ENCODE results near the gene SKIC2. TPM values are rescaled to one million over a fixed set of nuclear protein-coding genes. Genes with fewer than 3 reads are reported as not detected.
"Not testable (repeated sequence)": the region's sequence is repeated elsewhere in the genome, so short reads cannot be mapped to it uniquely, and the experiment has no call there.

The SKIC2 gene
- total and polyA plus RNA-seq, 10 of the 15 experiments (the other 5 are each of a cell fraction or from before 2014, with no cell fraction given): 3.3 to 79.2 (median 32.5) TPM

DNA sequence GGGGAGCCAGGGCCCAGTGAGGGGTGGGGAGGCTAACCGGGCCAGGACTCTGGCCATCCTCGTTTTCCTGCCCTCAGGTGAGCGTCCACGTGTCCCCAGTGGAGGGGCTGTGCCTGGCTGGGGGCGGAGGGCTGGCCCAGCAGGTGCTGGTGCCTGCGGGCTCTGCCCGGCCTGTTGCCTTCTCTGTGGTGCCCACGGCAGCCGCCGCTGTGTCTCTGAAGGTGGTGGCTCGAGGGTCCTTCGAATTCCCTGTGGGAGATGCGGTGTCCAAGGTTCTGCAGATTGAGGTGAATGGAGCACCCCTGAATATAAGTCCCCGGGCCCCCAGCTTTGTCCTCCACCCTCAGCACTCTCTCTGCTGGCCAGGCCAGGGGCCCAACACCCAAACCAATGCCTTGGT lies 35.4 kb downstream of the SKIC2 start:
- FAIRE-seq; in situ Hi-C loops (cut with MboI); H3K4me1 ChIP-seq (ENCODE audit: control insufficient read depth, insufficient read depth, low read length); intact Hi-C loops (cut with micrococcal nuclease; ENCODE audit: unreplicated experiment); H4K20me1 ChIP-seq (ENCODE audit: control insufficient read depth, insufficient read depth); CTCF ChIA-PET; H3K9ac ChIP-seq (ENCODE audit: control insufficient read depth, insufficient read depth, low read length); H3K36me3 ChIP-seq (ENCODE audit: control insufficient read depth in 2 of 2, insufficient read depth in 2 of 2, low read length in 1 of 2); H3K27me3 ChIP-seq (replicated peaks in 1 of 2; ENCODE audit: control insufficient read depth in 2 of 2, insufficient read depth in 2 of 2, low read length in 1 of 2); H2AFZ ChIP-seq (ENCODE audit: control insufficient read depth, low read depth, low read length); H3K27ac ChIP-seq (ENCODE audit: control insufficient read depth, insufficient read depth); H3K4me3 ChIP-seq; POLR2A ChIA-PET; SMC1A ChIA-PET (ENCODE audit: uncharacterized antibody, unreplicated experiment); ATAC-seq; H3K9me3 ChIP-seq (replicated peaks; ENCODE audit: control insufficient read depth, insufficient read depth, low read length); RAD21 ChIA-PET (ENCODE audit: unreplicated experiment); H3K79me2 ChIP-seq (ENCODE audit: control insufficient read depth, insufficient read depth, low read length); H3K4me2 ChIP-seq (ENCODE audit: control insufficient read depth, insufficient read depth); DNase-seq (ENCODE audit: low read depth, low spot score); BruUV-seq (replicated peaks): not testable (repeated sequence)
- WGBS (ENCODE audit: insufficient coverage, insufficient replicate concordance, low lambda C conversion rate, missing lambda C conversion rate): 50% methylated on average over 2 of the region's 14 CpGs

GRCh38 chr6:31996385-31996784 lies 37.4 kb downstream of the SKIC2 start:
- POLR2A ChIA-PET; SMC1A ChIA-PET (ENCODE audit: uncharacterized antibody, unreplicated experiment); RAD21 ChIA-PET (ENCODE audit: unreplicated experiment); H3K27ac ChIP-seq (ENCODE audit: control insufficient read depth, insufficient read depth); H3K79me2 ChIP-seq (ENCODE audit: control insufficient read depth, insufficient read depth, low read length); BruUV-seq (replicated peaks); H2AFZ ChIP-seq (ENCODE audit: control insufficient read depth, low read depth, low read length); H3K4me3 ChIP-seq; H3K9me3 ChIP-seq (replicated peaks; ENCODE audit: control insufficient read depth, insufficient read depth, low read length); in situ Hi-C loops (cut with MboI); H3K36me3 ChIP-seq (ENCODE audit: control insufficient read depth in 2 of 2, insufficient read depth in 2 of 2, low read length in 1 of 2); H3K27me3 ChIP-seq (replicated peaks in 1 of 2; ENCODE audit: control insufficient read depth in 2 of 2, insufficient read depth in 2 of 2, low read length in 1 of 2); ATAC-seq; DNase-seq (ENCODE audit: low read depth, low spot score); H3K4me2 ChIP-seq (ENCODE audit: control insufficient read depth, insufficient read depth); intact Hi-C loops (cut with micrococcal nuclease; ENCODE audit: unreplicated experiment); H3K4me1 ChIP-seq (ENCODE audit: control insufficient read depth, insufficient read depth, low read length); CTCF ChIA-PET; H4K20me1 ChIP-seq (ENCODE audit: control insufficient read depth, insufficient read depth); H3K9ac ChIP-seq (ENCODE audit: control insufficient read depth, insufficient read depth, low read length); FAIRE-seq: not testable (repeated sequence)
- WGBS (ENCODE audit: insufficient coverage, insufficient replicate concordance, low lambda C conversion rate, missing lambda C conversion rate): 75% methylated on average over 4 of the region's 6 CpGs

DNA sequence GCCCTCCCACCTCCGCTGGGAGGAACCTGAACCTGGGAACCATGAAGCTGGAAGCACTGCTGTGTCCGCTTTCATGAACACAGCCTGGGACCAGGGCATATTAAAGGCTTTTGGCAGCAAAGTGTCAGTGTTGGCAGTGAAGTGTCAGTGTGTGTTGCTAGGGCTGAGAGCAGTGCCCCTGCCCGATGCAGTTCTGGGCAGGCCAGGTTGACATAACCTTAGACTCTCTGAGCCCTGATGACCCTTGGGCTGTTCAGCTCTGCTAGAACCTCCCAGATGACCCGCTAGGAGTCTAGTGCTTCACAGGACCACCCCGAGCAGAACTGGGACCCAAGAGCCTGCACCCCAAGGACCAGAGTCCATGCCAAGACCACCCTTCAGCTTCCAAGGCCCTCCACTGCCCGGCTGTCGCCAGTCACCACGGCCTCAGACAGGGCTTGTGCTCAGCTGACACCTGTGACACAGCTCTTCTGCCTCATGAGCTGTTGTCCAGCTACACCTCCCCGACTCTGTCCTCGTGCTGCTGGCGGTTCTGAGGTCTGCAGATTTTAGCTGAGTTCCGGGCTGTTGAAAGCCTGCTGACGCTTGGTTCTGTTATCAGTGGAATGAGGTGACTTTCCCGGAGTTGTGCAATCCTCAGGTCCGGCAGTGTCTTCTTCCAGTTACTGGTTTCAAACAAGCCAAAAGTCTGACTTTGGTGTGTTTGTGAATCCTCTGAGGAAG lies 43.7 kb downstream of the SKIC2 start:
- H3K27me3 ChIP-seq (replicated peaks in 1 of 2; ENCODE audit: control insufficient read depth in 2 of 2, insufficient read depth in 2 of 2, low read length in 1 of 2); FAIRE-seq; CTCF ChIA-PET; intact Hi-C loops (cut with micrococcal nuclease; ENCODE audit: unreplicated experiment); H3K79me2 ChIP-seq (ENCODE audit: control insufficient read depth, insufficient read depth, low read length); H3K4me3 ChIP-seq; H2AFZ ChIP-seq (ENCODE audit: control insufficient read depth, low read depth, low read length); H3K27ac ChIP-seq (ENCODE audit: control insufficient read depth, insufficient read depth); DNase-seq (ENCODE audit: low read depth, low spot score); SMC1A ChIA-PET (ENCODE audit: uncharacterized antibody, unreplicated experiment); POLR2A ChIA-PET; H3K4me1 ChIP-seq (ENCODE audit: control insufficient read depth, insufficient read depth, low read length); H4K20me1 ChIP-seq (ENCODE audit: control insufficient read depth, insufficient read depth); RAD21 ChIA-PET (ENCODE audit: unreplicated experiment); in situ Hi-C loops (cut with MboI); H3K4me2 ChIP-seq (ENCODE audit: control insufficient read depth, insufficient read depth); BruUV-seq (replicated peaks); ATAC-seq; H3K36me3 ChIP-seq (ENCODE audit: control insufficient read depth in 2 of 2, insufficient read depth in 2 of 2, low read length in 1 of 2); H3K9ac ChIP-seq (ENCODE audit: control insufficient read depth, insufficient read depth, low read length); H3K9me3 ChIP-seq (replicated peaks; ENCODE audit: control insufficient read depth, insufficient read depth, low read length): not testable (repeated sequence)
- WGBS (ENCODE audit: insufficient coverage, insufficient replicate concordance, low lambda C conversion rate, missing lambda C conversion rate): no CpG with 5 or more reads among the region's 15 CpGs

DNA sequence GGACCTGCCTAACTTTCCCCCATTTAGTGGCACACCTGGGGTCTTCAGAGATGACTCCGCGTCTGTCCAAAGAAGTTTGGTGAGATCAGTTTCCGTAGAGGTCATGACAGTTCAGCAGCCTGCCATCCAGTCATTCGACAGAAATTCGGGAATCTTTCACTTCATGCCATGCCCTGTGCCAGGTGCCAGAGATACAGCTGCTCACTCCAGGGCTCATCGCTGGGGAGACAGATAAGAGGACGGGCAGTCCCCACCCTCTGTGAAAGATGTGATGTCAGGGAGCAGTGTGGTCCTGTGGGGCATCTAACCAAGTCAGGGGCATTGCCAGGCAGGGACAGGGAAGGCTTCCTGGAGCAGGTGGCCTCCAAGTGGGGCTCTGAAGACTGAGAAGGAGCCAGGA lies 44.3 kb downstream of the SKIC2 start:
- H3K9ac ChIP-seq (ENCODE audit: control insufficient read depth, insufficient read depth, low read length); H3K4me1 ChIP-seq (ENCODE audit: control insufficient read depth, insufficient read depth, low read length); H3K79me2 ChIP-seq (ENCODE audit: control insufficient read depth, insufficient read depth, low read length); H3K27ac ChIP-seq (ENCODE audit: control insufficient read depth, insufficient read depth); SMC1A ChIA-PET (ENCODE audit: uncharacterized antibody, unreplicated experiment); ATAC-seq; FAIRE-seq; H3K9me3 ChIP-seq (replicated peaks; ENCODE audit: control insufficient read depth, insufficient read depth, low read length); BruUV-seq (replicated peaks); RAD21 ChIA-PET (ENCODE audit: unreplicated experiment); H3K4me2 ChIP-seq (ENCODE audit: control insufficient read depth, insufficient read depth); in situ Hi-C loops (cut with MboI); H3K4me3 ChIP-seq; intact Hi-C loops (cut with micrococcal nuclease; ENCODE audit: unreplicated experiment); CTCF ChIA-PET; H3K36me3 ChIP-seq (ENCODE audit: control insufficient read depth in 2 of 2, insufficient read depth in 2 of 2, low read length in 1 of 2); H2AFZ ChIP-seq (ENCODE audit: control insufficient read depth, low read depth, low read length); POLR2A ChIA-PET; DNase-seq (ENCODE audit: low read depth, low spot score); H3K27me3 ChIP-seq (replicated peaks in 1 of 2; ENCODE audit: control insufficient read depth in 2 of 2, insufficient read depth in 2 of 2, low read length in 1 of 2); H4K20me1 ChIP-seq (ENCODE audit: control insufficient read depth, insufficient read depth): not testable (repeated sequence)
- WGBS (ENCODE audit: insufficient coverage, insufficient replicate concordance, low lambda C conversion rate, missing lambda C conversion rate): no CpG with 5 or more reads among the region's 7 CpGs

Data from GM12878 (cell line).